Stimulated activated CD8-positive, alpha-beta memory T cell treated with anti-CD3 and anti-CD28 coated beads, Interleukin-7, amount 100 ng/mL, for 24 hours (primary cell): ENCODE data around the gene SF3B1.
A peak's percentile ranks its signal among the peaks of the same experiment; 100 is the strongest.
"Not testable (repeated sequence)": the region's sequence is repeated elsewhere in the genome, so short reads cannot be mapped to it uniquely, and the experiment has no call there.

ENCODE experiments used
- DNase-seq: peaks from one replicate; pipeline ENCODE4 v3.0.0-alpha.2; 2020; ENCODE audit warnings: low read depth

SF3B1 gene

GRCh38 chr2:197378494-197379307, 56.1 kb downstream of the SF3B1 start:
- peak; percentile 16 for DNase-seq

GRCh38 chr2:197378086-197378485, 56.7 kb downstream of the SF3B1 start:
- no peak for DNase-seq

DNA sequence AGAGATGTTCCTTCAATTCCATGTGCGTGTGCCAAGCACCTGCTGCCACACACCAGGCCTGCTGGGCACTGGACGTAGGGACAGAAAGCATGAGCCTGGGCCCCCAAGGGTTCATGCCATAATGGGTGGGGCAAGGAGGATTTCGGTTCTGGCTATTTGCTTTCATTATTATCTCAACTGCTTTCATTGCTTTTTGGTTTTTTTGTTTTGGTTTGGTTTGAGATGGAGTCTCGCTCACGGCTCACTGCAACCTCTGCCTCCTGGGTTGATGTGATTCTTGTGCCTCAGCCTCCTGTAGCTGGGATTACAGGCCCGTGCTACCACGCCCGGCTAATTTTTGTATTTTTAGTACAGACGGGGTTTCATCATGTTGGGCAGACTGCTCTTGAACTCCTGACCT, 57.2 kb downstream of the SF3B1 start:
- DNase-seq = no peak

DNA sequence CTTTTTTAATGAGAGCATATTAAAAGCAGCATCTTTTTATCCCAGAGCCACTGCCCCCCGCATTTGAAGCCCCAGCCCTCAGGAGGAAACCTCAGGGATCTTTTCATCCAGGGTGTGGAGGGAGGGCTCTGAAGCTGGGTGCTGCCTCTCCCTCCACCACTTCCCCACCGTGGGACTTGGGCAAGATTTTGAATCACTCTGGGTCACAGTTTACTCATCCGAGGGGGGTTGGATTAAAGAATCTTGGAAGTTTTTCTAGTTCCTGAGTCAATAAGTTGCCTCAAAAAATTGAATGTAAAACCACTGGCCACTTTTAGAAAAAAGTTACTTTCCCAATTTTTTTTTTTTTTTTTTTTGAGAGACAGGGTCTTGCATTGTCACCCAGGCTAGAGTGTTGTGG, 62.2 kb downstream of the SF3B1 start:
- DNase-seq = no peak

- DNase-seq = not testable (repeated sequence)
Observed at GRCh38 chr2:197370664-197371063, 64.2 kb downstream of the SF3B1 start.

DNA sequence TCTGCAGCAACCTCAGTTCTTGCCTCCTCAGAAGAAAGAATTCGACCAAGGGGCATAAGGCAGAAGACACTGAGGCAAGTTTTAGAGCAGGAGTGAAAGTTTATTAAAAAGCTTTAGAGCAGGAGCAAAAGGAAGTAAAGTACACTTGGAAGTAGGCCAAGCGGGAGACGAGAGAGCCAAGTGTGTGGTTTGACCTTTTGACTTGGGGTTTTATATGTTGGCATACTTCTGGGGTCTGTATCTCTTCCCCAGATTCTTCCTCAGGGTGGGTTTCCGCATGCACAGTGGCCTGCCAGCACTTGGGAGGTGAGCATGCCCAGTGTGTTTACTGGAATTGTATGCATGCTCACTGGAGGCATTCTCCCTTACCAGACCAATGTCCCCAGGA, 64.9 kb downstream of the SF3B1 start:
- no peak for DNase-seq

GRCh38 chr2:197369228-197369932, 65.4 kb downstream of the SF3B1 start:
- no peak for DNase-seq

- no peak for DNase-seq
Observed at GRCh38 chr2:197368412-197368811, 66.4 kb downstream of the SF3B1 start.

- DNase-seq = no peak
Observed at GRCh38 chr2:197363998-197364397, 70.8 kb downstream of the SF3B1 start.

DNA sequence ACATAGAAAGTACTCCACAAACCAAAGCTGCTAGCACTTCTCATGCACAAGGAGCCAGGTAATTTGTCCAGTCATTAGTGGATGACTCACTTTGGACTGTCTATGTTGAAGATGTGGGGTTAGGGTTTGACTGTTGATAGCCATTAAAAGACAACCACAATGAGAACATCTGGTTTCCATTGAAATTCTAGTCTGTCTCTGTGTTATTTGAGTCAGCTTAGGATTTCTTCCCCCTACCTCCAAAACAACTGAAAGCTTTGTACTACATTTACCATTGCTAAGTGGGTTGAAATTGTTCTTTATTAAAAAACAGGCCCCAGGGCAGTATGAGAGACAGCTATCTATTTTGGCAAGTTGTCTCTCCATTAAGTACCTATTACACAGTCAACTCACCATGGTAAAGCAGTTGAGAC, 74.1 kb downstream of the SF3B1 start:
- DNase-seq = no peak

- no peak for DNase-seq
Observed at GRCh38 chr2:197359859-197360258, 75.0 kb downstream of the SF3B1 start.

DNA sequence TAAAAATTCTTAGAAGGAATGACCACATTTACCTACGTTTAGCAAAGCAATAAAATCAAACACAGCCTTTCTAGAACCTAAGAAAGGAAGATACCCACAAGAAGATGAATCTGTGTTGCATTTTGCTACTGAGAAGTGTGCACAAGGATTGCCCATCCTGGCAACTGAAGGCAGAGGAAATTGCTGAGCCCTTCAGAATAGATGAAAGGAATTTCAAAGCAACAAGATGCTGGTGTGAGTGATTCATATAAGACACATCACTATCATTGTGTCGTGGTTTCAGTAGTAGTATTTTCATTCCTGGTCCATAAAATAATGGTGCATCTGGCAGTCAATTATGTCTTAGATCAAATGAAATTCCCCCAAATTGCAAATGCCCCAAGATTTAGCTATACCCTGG, 75.9 kb downstream of the SF3B1 start:
- no peak for DNase-seq

DNA sequence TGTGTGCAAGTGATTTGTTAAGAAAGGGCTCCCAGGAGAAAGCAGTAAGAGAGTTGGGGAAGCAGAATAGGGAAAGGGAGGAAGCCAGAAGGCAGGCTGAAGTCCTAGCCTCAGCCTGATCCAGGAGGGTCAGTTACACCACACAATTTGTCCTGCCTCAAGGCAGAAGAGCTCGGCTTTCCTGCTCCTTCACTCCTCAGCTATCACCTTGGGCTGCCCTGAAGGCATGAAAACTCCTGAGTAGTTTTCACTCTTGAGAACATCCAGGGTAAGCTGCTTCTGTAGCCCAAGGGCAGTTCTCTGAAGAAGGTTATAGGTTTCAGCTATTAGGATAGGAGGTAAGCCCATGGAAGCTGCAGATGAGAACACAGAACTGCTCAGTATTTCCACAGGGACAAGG, 76.8 kb downstream of the SF3B1 start:
- no peak for DNase-seq

- no peak for DNase-seq
Observed at GRCh38 chr2:197356136-197356535, 78.7 kb downstream of the SF3B1 start.

DNA sequence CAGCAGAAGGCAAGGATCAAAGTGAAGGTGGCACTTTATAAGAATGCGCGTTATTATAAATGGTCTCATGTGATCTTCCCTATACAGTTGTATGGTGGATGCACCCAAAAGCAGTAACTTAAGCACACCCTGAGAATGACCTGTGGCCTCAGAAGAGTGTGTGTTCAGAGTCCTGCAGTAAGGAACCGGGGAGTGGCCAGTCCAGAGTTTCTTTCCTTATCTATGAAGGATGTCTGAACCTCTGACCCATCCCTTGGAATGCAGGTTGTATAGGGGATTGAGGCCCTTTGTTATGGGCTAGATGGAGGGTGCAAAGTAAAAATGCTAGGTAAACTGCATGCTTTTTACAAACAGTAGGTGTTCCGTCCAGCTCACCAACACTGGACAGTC, 80.7 kb downstream of the SF3B1 start:
- DNase-seq = no peak

DNA sequence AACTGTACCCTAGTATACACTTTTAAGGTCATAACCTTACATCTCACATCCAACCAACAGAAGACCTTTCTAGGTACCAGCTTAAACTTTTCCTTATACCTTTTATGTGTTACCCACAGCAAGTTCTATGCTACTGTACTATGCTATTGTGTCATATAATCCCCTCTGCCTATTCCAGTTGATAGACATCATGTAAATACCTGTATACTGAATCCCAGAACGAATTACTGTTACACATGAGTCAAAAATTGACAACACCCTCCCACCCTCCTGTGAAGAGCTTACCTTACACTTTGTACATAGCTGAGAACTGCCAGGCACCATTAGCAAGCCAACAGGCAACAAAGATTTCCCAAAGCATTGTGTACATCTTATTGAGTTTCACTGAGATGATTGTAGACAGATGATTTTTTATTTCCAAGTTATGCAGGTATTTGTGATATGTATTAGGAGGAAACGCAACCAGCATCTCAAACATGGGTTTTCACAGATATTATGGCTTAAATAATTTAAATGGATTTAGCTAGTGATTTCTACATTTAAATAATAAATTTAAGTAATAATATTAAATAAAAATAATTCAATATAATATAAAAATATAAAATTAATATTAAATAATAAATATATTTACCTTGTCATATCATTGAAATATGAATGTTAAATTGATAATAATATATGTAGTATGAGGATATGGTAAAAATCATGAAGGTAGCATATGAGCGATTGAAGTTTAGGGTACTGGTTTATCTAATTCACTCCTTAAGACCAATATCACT, 81.2 kb downstream of the SF3B1 start:
- no peak for DNase-seq

DNA sequence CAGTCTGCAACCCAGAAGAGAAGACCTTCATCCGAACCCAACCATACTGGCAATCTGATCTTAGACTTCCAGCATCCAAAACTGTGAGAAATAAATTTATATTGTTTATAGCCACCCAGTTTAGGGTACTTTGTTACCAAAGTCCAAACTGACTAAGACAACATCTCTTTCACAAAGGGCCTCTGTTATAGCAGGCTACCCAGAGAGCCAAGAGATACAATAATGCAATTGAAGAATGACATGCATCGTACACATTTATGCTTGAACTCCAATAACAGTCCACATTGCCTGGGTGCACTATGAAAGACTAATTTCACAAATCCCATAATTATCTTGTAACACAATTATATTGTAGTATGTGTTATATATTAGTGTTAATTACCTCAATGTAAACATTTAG, 85.1 kb downstream of the SF3B1 start:
- DNase-seq = no peak

DNA sequence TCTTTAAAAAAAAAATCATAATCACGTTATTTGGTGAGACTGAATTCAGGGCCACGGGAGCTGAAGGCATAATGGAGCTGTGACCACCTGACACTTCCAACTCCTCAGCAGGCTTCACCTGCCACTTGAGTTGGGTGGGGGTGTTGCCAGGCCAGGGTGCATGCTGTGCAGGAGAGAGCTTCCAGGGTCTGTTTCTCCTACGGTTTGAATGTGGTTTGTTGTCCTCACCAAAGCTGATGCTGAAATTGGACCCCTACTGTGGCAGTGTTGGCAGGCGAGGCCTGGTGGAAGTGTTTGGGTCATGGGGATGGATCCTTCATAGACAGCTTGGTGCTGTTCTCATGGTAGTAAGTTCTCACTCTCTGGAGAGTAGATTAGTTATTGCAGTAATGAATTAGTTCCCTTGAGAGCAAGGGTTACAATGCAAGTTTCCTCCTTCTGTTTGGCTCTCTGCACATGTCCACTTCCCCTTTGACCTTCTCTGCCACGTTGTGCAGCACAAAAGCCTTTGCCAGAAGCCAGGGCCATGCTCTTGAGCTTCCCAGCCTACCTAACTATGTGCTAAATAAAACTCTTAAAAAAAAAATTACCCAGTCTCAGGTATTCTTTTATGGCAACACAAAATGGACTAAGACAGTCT, 86.0 kb downstream of the SF3B1 start:
- DNase-seq = no peak

GRCh38 chr2:197345846-197346370, 88.9 kb downstream of the SF3B1 start:
- no peak for DNase-seq

- not testable (repeated sequence) for DNase-seq
Observed at GRCh38 chr2:197343968-197344367, 90.9 kb downstream of the SF3B1 start.

- no peak for DNase-seq
Observed at GRCh38 chr2:197340591-197340990, 94.2 kb downstream of the SF3B1 start.
